ENCODE results near the gene RXFP2. TPM values are rescaled to one million over a fixed set of nuclear protein-coding genes. Genes with fewer than 3 reads are reported as not detected.

The RXFP2 gene
- total and polyA plus RNA-seq, 9 of the 15 experiments (the other 6 are each of a cell fraction or from before 2014, with no cell fraction given) = not detected

DNA sequence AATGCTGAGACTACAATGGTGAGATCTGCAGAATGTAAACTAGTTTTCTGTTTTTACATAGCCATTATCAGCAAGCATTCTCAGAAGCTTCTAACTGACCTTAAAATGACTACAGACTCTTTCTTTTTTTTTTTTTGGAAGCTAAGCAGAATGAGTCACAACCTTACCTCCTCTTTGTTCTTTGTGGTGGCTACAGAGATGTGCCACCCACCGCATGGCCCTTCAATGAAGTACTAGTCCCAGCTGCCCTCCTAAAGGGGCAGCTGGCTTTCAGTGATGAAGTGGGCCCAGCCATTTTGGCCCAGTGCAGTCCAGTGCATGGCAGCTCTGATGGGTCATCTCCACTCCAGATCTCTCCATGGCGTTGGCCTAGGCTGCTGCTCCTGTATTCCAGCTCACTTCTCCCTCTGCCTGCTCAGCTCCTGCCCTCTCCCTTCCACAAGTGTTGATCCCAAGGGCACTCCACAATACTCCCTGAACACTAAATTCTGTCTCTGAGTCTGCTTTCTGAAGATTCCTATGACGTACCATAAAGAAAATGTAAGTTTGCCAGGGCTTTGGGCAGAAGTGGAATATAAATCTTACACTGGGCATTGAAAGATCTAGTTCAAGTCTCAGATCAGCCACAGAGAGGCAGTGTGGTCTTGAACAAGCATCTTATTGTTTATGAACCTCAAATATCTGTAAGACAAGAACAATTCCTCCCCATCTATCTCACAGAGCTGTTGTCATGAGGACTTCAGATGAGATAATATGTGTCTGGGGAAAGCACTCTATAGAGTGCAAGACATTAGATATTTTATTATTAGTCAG is 85.6 kb downstream of the RXFP2 start (continued):
- TF ChIP-seq NR2C2 (CRISPR knock-in tag; IDR thresholded peaks at IDR 0.05) (no peak), NR2C2 (tag; IDR thresholded peaks at IDR 0.05) (no peak), E4F1 (CRISPR knock-in tag; IDR thresholded peaks at IDR 0.05; ENCODE audit: borderline replicate concordance) (no peak)

DNA sequence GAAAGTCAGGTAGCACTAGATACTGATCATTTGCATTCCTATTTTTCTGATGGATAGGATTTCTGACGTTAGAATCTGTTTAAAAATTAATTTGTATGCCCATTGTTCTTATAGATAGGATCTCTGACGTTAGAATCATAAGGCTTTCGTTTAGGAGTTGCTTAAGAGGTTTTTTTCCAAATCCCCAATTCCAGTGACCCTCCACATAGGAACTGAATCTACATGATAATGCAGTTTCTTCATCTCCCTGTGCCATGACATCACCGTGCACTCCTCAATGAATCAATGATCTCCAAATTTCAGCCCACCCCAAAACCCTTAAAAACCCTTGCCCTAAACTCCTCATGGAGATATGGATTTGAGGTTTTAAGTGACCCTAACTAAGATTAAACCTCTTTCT is 87.2 kb downstream of the RXFP2 start:
- no peak for FAIRE-seq
- Histone ChIP-seq H4K20me1 (replicated peaks; ENCODE audit: control insufficient read depth, insufficient read depth, low read length) (no peaks in the 10 kb centered on the region), H3K79me2 (ENCODE audit: control insufficient read depth, insufficient read depth, low read length) (no peaks in the 10 kb centered on the region), H3K36me3 (ENCODE audit: control insufficient read depth, insufficient read depth, low read length) (no peaks in the 10 kb centered on the region), H3K9ac (ENCODE audit: insufficient read depth in 1 of 2, low read depth in 2 of 2, low read length in 2 of 2) (no peak overlapping the region), H3K27me3 (ENCODE audit: control insufficient read depth in 2 of 2, insufficient read depth in 2 of 2, low read length in 2 of 2) (no peaks in the 10 kb centered on the region), H3K4me2 (ENCODE audit: insufficient read depth, low read length) (no peak overlapping the region), H3K9me3 (replicated peaks; ENCODE audit: control insufficient read depth, insufficient read depth, low read depth, low read length) (no peaks in the 10 kb centered on the region), H3K9me1 (ENCODE audit: control insufficient read depth, insufficient read depth, low read length) (no peaks in the 10 kb centered on the region), H2AFZ (ENCODE audit: low read depth, low read length) (no peak overlapping the region), H3K4me1 (replicated peaks in 1 of 2; ENCODE audit: control insufficient read depth in 2 of 2, insufficient read depth in 2 of 2, low read length in 2 of 2) (no peaks in the 10 kb centered on the region), H3K4me3 (no peak overlapping the region), H3K27ac (ENCODE audit: extremely low read depth, low read depth, low read length) (no peak overlapping the region)
- ChIA-PET POLR2A (no interaction called here), CTCF (ENCODE audit: low intra/inter-chr PET ratio) (no interaction called here)
- intact Hi-C loops (cut with micrococcal nuclease) = no loop called here
- in situ Hi-C loops (cut with MboI) = no loop called here
- 0% methylated on average over 4 of the region's 4 CpGs for WGBS (ENCODE audit: insufficient coverage, low coverage, missing lambda C conversion rate)
- no peak for DNase-seq (ENCODE audit: extremely low read depth in 1 of 4, low spot score in 3 of 4)
- no TSS peak for BruUV-seq (replicated peaks)
- ATAC-seq = no peak
- TF ChIP-seq POLR2A (conservative IDR thresholded peaks at IDR 0.05) = no peak
- no peak for TF ChIP-seq CLOCK (CRISPR knock-in tag; IDR thresholded peaks at IDR 0.05; ENCODE audit: borderline replicate concordance)
- TF ChIP-seq ZC3H11A (IDR thresholded peaks at IDR 0.05; ENCODE audit: low read depth, low read length) = no peak
- TF ChIP-seq ZNF586 (CRISPR knock-in tag; conservative IDR thresholded peaks at IDR 0.05) = no peak
- TF ChIP-seq, protein P1, sequence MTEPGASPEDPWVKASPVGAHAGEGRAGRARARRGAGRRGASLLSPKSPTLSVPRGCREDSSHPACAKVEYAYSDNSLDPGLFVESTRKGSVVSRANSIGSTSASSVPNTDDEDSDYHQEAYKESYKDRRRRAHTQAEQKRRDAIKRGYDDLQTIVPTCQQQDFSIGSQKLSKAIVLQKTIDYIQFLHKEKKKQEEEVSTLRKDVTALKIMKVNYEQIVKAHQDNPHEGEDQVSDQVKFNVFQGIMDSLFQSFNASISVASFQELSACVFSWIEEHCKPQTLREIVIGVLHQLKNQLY (CRISPR knock-in tag; conservative IDR thresholded peaks at IDR 0.05) = no peak
- TF ChIP-seq BHLHE40 (IDR thresholded peaks at IDR 0.05; ENCODE audit: low read length) = no peak
- no peak for TF ChIP-seq RCOR1 (IDR thresholded peaks at IDR 0.05; ENCODE audit: borderline replicate concordance in 1 of 2, low read depth in 2 of 2, low read length in 2 of 2)
- no peak for TF ChIP-seq TOE1 (IDR thresholded peaks at IDR 0.05; ENCODE audit: borderline replicate concordance)
- no peak for TF ChIP-seq TOE1 (CRISPR knock-in tag; IDR thresholded peaks at IDR 0.05; ENCODE audit: borderline replicate concordance, low read depth)
- TF ChIP-seq MCM7 (IDR thresholded peaks at IDR 0.05) = no peak
- TF ChIP-seq KAT2B (IDR thresholded peaks at IDR 0.05; ENCODE audit: low read depth, low read length) = no peak
- TF ChIP-seq ZNF23 (CRISPR knock-in tag; IDR thresholded peaks at IDR 0.05) = no peak
- TF ChIP-seq MTA2 (IDR thresholded peaks at IDR 0.05; ENCODE audit: low read depth) = no peak

All from K562 (cell line).